HG03135 (cell line): ENCODE results near the gene SLC44A1.

Source experiments
- ATAC-seq: cut with Tn5 transposase; IDR thresholded peaks from one replicate; pipeline ENCODE4 v1.9.1; 2021; ENCODE audit warnings: mild to moderate bottlenecking, moderate library complexity; ENCODE audit not compliant: unreplicated experiment

SLC44A1 gene

GRCh38 chr9:105269593-105269992, 25.1 kb downstream of the SLC44A1 start:
- no peak for ATAC-seq

GRCh38 chr9:105270711-105271110, 26.3 kb downstream of the SLC44A1 start:
- no peak for ATAC-seq

- ATAC-seq = no peak
Measured at GRCh38 chr9:105273731-105274130, 29.3 kb downstream of the SLC44A1 start.

- ATAC-seq = no peak
Measured at GRCh38 chr9:105275111-105275510, 30.7 kb downstream of the SLC44A1 start.

GRCh38 chr9:105275938-105276337, 31.5 kb downstream of the SLC44A1 start:
- ATAC-seq = no peak

GRCh38 chr9:105278751-105279150, 34.3 kb downstream of the SLC44A1 start:
- ATAC-seq = no peak

- no peak for ATAC-seq
Measured at GRCh38 chr9:105280691-105281090, 36.2 kb downstream of the SLC44A1 start.

- no peak for ATAC-seq
Measured at GRCh38 chr9:105281272-105281671, 36.8 kb downstream of the SLC44A1 start.

- no peak for ATAC-seq
Measured at GRCh38 chr9:105281926-105282325, 37.5 kb downstream of the SLC44A1 start.

- no peak for ATAC-seq
Measured at GRCh38 chr9:105282870-105283621, 38.6 kb downstream of the SLC44A1 start.

GRCh38 chr9:105283795-105284194, 39.3 kb downstream of the SLC44A1 start:
- no peak for ATAC-seq

- ATAC-seq = no peak
Measured at GRCh38 chr9:105284463-105284862, 40.0 kb downstream of the SLC44A1 start.

- no peak for ATAC-seq
Measured at GRCh38 chr9:105286098-105286497, 41.6 kb downstream of the SLC44A1 start.

- ATAC-seq = no peak
Measured at GRCh38 chr9:105289305-105289704, 44.9 kb downstream of the SLC44A1 start.

GRCh38 chr9:105290418-105290817, 46.0 kb downstream of the SLC44A1 start:
- ATAC-seq = no peak

GRCh38 chr9:105290954-105291353, 46.5 kb downstream of the SLC44A1 start:
- ATAC-seq = no peak

GRCh38 chr9:105291422-105291859, 47.0 kb downstream of the SLC44A1 start:
- no peak for ATAC-seq

- no peak for ATAC-seq
Measured at GRCh38 chr9:105291938-105292337, 47.5 kb downstream of the SLC44A1 start.

- no peak for ATAC-seq
Measured at GRCh38 chr9:105293408-105293807, 49.0 kb downstream of the SLC44A1 start.

GRCh38 chr9:105295201-105295550, 50.7 kb downstream of the SLC44A1 start:
- no peak for ATAC-seq

GRCh38 chr9:105295986-105296385, 51.5 kb downstream of the SLC44A1 start:
- ATAC-seq = no peak

GRCh38 chr9:105296445-105296844, 52.0 kb downstream of the SLC44A1 start:
- ATAC-seq = no peak

GRCh38 chr9:105296877-105297287, 52.4 kb downstream of the SLC44A1 start:
- ATAC-seq = no peak
